Neural cell (in vitro differentiated cells): ENCODE measurements around the gene MAVS. TPM values are rescaled to one million over a fixed set of nuclear protein-coding genes. Genes with fewer than 3 reads are reported as not detected.
"Not testable (repeated sequence)": the region's sequence is repeated elsewhere in the genome, so short reads cannot be mapped to it uniquely, and the experiment has no call there.

Source experiments
- H2AFZ ChIP-seq: fragments of 200-600, 300-800 bp; sonication (generic), shearing (Covaris generic); 2 replicates; pipeline ENCODE4 v1.6.0; 2014; ENCODE audit warnings: low read depth, mild to moderate bottlenecking, antibody characterized with exemption, low read length, moderate library complexity
- H3F3A ChIP-seq: fragments of 200-600 bp; shearing (Covaris generic); 2 replicates; pipeline ENCODE4 v1.6.1; 2016; ENCODE audit warnings: mild to moderate bottlenecking, moderate library complexity, mixed read lengths, antibody characterized with exemption, low read length; ENCODE audit not compliant: insufficient read depth, poor library complexity, severe bottlenecking
- H3K27ac ChIP-seq: fragments of 200-600, 300-800 bp; sonication (generic), shearing (Covaris generic); 2 replicates; pipeline ENCODE4 v1.5.1; 2014; ENCODE audit warnings: mild to moderate bottlenecking, low read length, moderate library complexity
- H3K27me3 ChIP-seq: fragments of 300-800, 200-600 bp; sonication (generic), shearing (Covaris generic); 2 replicates; pipeline ENCODE4 v1.6.0; 2014; ENCODE audit warnings: mild to moderate bottlenecking, low read depth, low read length, moderate library complexity; ENCODE audit not compliant: insufficient read depth
- H3K36me3 ChIP-seq: fragments of 300-800, 200-600 bp; sonication (generic), shearing (Covaris generic); 2 replicates; pipeline ENCODE4 v1.5.1; 2014; ENCODE audit warnings: mild to moderate bottlenecking, antibody characterized with exemption, low read length, moderate library complexity; ENCODE audit not compliant: insufficient read depth
- H3K4me2 ChIP-seq: fragments of 300-800, 200-600 bp; sonication (generic), shearing (Covaris generic); 2 replicates; pipeline ENCODE4 v1.6.0; 2014; ENCODE audit warnings: mild to moderate bottlenecking, low read length
- H3K4me3 ChIP-seq: fragments of 300-800, 200-600 bp; sonication (generic), shearing (Covaris generic); 2 replicates; pipeline ENCODE4 v1.5.1; 2014; ENCODE audit warnings: mild to moderate bottlenecking, low read length, moderate library complexity
- H3K79me2 ChIP-seq: fragments of 200-600 bp; shearing (Covaris generic); replicated peaks from 2 replicates; pipeline ENCODE4 v1.6.0; 2014; ENCODE audit warnings: mild to moderate bottlenecking, low read length, moderate library complexity; ENCODE audit not compliant: insufficient read depth
- H3K9ac ChIP-seq: fragments of 300-800, 200-600 bp; sonication (generic), shearing (Covaris generic); 2 replicates; pipeline ENCODE4 v1.6.1; 2016; ENCODE audit warnings: mild to moderate bottlenecking, low read length, mixed read lengths
- H3K9me2 ChIP-seq: fragments of 200-600 bp; shearing (Covaris generic); 2 replicates; pipeline ENCODE4 v1.6.1; 2016; ENCODE audit warnings: mild to moderate bottlenecking, low read length, mixed read lengths; ENCODE audit not compliant: insufficient read depth
- H3K9me3 ChIP-seq: fragments of 200-600, 300-800 bp; sonication (generic), shearing (Covaris generic); 2 replicates; pipeline ENCODE4 v1.6.1; 2016; ENCODE audit warnings: mild to moderate bottlenecking, mixed run types, low read length, moderate library complexity, mixed read lengths
- H4K20me1 ChIP-seq: fragments of 200-600 bp; shearing (Covaris generic); 2 replicates; pipeline ENCODE4 v1.6.1; 2016; ENCODE audit warnings: mild to moderate bottlenecking, mixed run types; ENCODE audit not compliant: insufficient read depth
- EP300 ChIP-seq: fragments of 450-650 bp; conservative IDR thresholded peaks from 2 replicates; pipeline ENCODE4 v1.6.1; 2014; ENCODE audit warnings: antibody characterized with exemption, mild to moderate bottlenecking, moderate library complexity; ENCODE audit not compliant: poor library complexity, severe bottlenecking
- EZH2 ChIP-seq: fragments of 200-600, 300-800 bp; shearing (Covaris generic), sonication (generic); IDR thresholded peaks from 2 replicates; pipeline ENCODE4 v1.6.1; 2014; ENCODE audit warnings: antibody characterized with exemption, low read length, borderline replicate concordance, mild to moderate bottlenecking; ENCODE audit not compliant: insufficient read depth, poor library complexity, severe bottlenecking
- MXI1 ChIP-seq: fragments of 450-650 bp; conservative IDR thresholded peaks from 2 replicates; pipeline ENCODE4 v1.6.1; 2014; ENCODE audit warnings: antibody characterized with exemption, mild to moderate bottlenecking; ENCODE audit not compliant: poor library complexity, severe bottlenecking
- POLR2AphosphoS5 ChIP-seq: IDR thresholded peaks from 2 replicates; pipeline ENCODE4 v1.6.1; 2012
- RAD21 ChIP-seq: fragments of 450-650 bp; conservative IDR thresholded peaks from 2 replicates; pipeline ENCODE4 v1.6.1; 2014; ENCODE audit warnings: antibody characterized with exemption, mild to moderate bottlenecking, moderate library complexity
- REST ChIP-seq: IDR thresholded peaks from 2 replicates; pipeline ENCODE4 v1.6.1; 2012; ENCODE audit warnings: borderline replicate concordance
- SMC3 ChIP-seq: fragments of 450-650 bp; conservative IDR thresholded peaks from 2 replicates; pipeline ENCODE4 v1.6.1; 2014; ENCODE audit warnings: antibody characterized with exemption, mild to moderate bottlenecking, moderate library complexity; ENCODE audit not compliant: poor library complexity
- TAF1 ChIP-seq: IDR thresholded peaks from 2 replicates; pipeline ENCODE4 v1.6.1; 2012; ENCODE audit warnings: low read depth
- polyA plus RNA-seq: library from polyadenylated mRNA; depleted of rRNA; stranded (reverse); fragments of >200 nt; gene quantifications from 2 replicates; pipeline ENCODE4 v1.2.3, GENCODE V29; 2014
- TF ChIP-seq, protein P1 (sequence below): fragments of 450-650 bp; IDR thresholded peaks from 2 replicates; pipeline ENCODE4 v1.5.1; 2014; ENCODE audit warnings: antibody characterized with exemption, mild to moderate bottlenecking, moderate library complexity; ENCODE audit not compliant: poor library complexity, severe bottlenecking

Gene MAVS
- polyA plus RNA-seq, 1 donor from 2014 or later = 5.4 TPM

GRCh38 chr20:3876000-3876399 is 29.4 kb downstream of the MAVS start (continued):
- no peak for TF ChIP-seq TAF1

DNA sequence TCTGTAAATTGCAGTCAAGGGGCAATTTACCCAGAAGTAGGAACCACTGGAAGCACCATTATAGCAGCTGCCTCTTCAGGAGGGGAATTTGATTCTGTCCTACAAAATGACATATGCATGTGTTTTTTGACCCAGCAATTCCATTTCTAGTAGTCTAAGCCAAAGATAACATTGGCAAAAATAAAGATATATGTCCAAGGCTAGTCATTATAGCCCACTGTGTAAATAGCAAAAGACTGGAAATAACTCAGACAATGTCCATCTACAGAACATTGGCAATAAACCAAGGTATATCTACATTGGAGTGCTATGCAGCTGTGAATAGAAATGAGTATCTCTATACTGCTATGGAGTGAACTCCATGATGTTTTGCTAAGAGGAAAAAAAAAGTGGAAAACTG is 30.0 kb downstream of the MAVS start:
- no peak overlapping the region for H2AFZ ChIP-seq
- H3K79me2 ChIP-seq = no peaks in the 10 kb centered on the region
- no peaks in the 10 kb centered on the region for H3K9me2 ChIP-seq
- H3K4me3 ChIP-seq = no peak overlapping the region
- no peak overlapping the region for H3K9ac ChIP-seq
- no peaks in the 10 kb centered on the region for H3F3A ChIP-seq
- H3K36me3 ChIP-seq = no peaks in the 10 kb centered on the region
- TF ChIP-seq EZH2 (no peak), RAD21 (no peak), TAF1 (no peak), MXI1 (no peak), REST (no peak), POLR2AphosphoS5 (no peak), SMC3 (no peak), EP300 (no peak)
- TF ChIP-seq, protein P1, sequence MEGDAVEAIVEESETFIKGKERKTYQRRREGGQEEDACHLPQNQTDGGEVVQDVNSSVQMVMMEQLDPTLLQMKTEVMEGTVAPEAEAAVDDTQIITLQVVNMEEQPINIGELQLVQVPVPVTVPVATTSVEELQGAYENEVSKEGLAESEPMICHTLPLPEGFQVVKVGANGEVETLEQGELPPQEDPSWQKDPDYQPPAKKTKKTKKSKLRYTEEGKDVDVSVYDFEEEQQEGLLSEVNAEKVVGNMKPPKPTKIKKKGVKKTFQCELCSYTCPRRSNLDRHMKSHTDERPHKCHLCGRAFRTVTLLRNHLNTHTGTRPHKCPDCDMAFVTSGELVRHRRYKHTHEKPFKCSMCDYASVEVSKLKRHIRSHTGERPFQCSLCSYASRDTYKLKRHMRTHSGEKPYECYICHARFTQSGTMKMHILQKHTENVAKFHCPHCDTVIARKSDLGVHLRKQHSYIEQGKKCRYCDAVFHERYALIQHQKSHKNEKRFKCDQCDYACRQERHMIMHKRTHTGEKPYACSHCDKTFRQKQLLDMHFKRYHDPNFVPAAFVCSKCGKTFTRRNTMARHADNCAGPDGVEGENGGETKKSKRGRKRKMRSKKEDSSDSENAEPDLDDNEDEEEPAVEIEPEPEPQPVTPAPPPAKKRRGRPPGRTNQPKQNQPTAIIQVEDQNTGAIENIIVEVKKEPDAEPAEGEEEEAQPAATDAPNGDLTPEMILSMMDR = no peak
- H3K27me3 ChIP-seq = no peaks in the 10 kb centered on the region
- no peak overlapping the region for H3K4me2 ChIP-seq
- no peaks in the 10 kb centered on the region for H4K20me1 ChIP-seq
- no peak overlapping the region for H3K27ac ChIP-seq
- no peaks in the 10 kb centered on the region for H3K9me3 ChIP-seq

DNA sequence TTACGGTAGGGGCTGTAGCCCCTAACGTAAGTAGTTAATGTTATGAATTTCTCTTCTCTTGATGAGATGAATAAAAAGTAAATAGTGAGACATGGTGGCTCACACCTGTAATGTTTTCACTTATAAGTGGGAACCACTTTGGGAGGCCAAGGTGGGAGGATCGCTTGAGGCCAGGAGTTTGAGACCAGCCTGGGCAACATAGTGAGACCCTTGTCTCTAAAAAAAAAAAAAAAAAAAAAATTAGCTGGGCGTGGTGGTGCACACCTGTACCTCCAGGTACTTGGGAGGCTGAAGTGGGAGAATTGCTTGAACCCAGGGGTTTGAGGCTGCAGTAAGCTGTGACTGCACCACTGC is 32.3 kb downstream of the MAVS start:
- not testable (repeated sequence) for H4K20me1 ChIP-seq, H2AFZ ChIP-seq, H3K4me2 ChIP-seq, H3K9me2 ChIP-seq, H3F3A ChIP-seq, H3K36me3 ChIP-seq, H3K79me2 ChIP-seq, H3K4me3 ChIP-seq, H3K9ac ChIP-seq, H3K27ac ChIP-seq, H3K9me3 ChIP-seq, H3K27me3 ChIP-seq
